HG02678 (cell line): ENCODE measurements around the gene ZNF575.
"Not testable (repeated sequence)": the region's sequence is repeated elsewhere in the genome, so short reads cannot be mapped to it uniquely, and the experiment has no call there.

Experiments used
- ATAC-seq: cut with Tn5 transposase; IDR thresholded peaks from one replicate; pipeline ENCODE4 v1.9.1; 2021; ENCODE audit warnings: mild to moderate bottlenecking, moderate library complexity; ENCODE audit not compliant: unreplicated experiment

ZNF575 gene

GRCh38 chr19:43540381-43540780 is 7.4 kb downstream of the ZNF575 start:
- no peak for ATAC-seq

GRCh38 chr19:43541920-43542650 is 9.1 kb downstream of the ZNF575 start:
- ATAC-seq = no peak

- no peak for ATAC-seq
Observed at GRCh38 chr19:43544077-43544476, 11.1 kb downstream of the ZNF575 start.

- no peak for ATAC-seq
Observed at GRCh38 chr19:43545276-43545675, 12.3 kb downstream of the ZNF575 start.

- ATAC-seq = no peak
Observed at GRCh38 chr19:43545981-43546380, 13.0 kb downstream of the ZNF575 start.

- ATAC-seq = no peak
Observed at GRCh38 chr19:43546581-43546980, 13.6 kb downstream of the ZNF575 start.

- ATAC-seq = not testable (repeated sequence)
Observed at GRCh38 chr19:43547926-43548325, 14.9 kb downstream of the ZNF575 start.

GRCh38 chr19:43548706-43549105 is 15.7 kb downstream of the ZNF575 start:
- no peak for ATAC-seq

- ATAC-seq = no peak
Observed at GRCh38 chr19:43551399-43552197, 18.6 kb downstream of the ZNF575 start.

- ATAC-seq = no peak
Observed at GRCh38 chr19:43552198-43552450, 19.1 kb downstream of the ZNF575 start.

- no peak for ATAC-seq
Observed at GRCh38 chr19:43552616-43553015, 19.6 kb downstream of the ZNF575 start.

GRCh38 chr19:43553656-43554055 is 20.7 kb downstream of the ZNF575 start:
- ATAC-seq = no peak

- ATAC-seq = no peak
Observed at GRCh38 chr19:43554317-43554895, 21.4 kb downstream of the ZNF575 start.

- ATAC-seq = no peak
Observed at GRCh38 chr19:43555185-43555770, 22.3 kb downstream of the ZNF575 start.

- no peak for ATAC-seq
Observed at GRCh38 chr19:43560687-43561086, 27.7 kb downstream of the ZNF575 start.

GRCh38 chr19:43561139-43561970 is 28.4 kb downstream of the ZNF575 start:
- ATAC-seq = no peak

GRCh38 chr19:43562226-43562697 is 29.3 kb downstream of the ZNF575 start:
- no peak for ATAC-seq

GRCh38 chr19:43562698-43563241 is 29.8 kb downstream of the ZNF575 start:
- peak; percentile 67 for ATAC-seq

GRCh38 chr19:43563816-43564457 is 30.9 kb downstream of the ZNF575 start:
- no peak for ATAC-seq

GRCh38 chr19:43564800-43565199 is 31.8 kb downstream of the ZNF575 start:
- ATAC-seq = no peak
